Aorta (tissue), 5 donors: Measurements from ENCODE around the gene STON2. TPM values are rescaled to one million over a fixed set of nuclear protein-coding genes. Genes with fewer than 3 reads are reported as not detected.

Source experiments
- ATAC-seq: fragments of 200-7000 bp; cut with Tn5 transposase; one replicate; pipeline ENCODE4 v1.9.1; 2022; ENCODE audit warnings: moderate library complexity; ENCODE audit not compliant: low FRiP score
- DNase-seq, 2 donors: peaks; one replicate each; pipeline ENCODE4 v3.0.0-alpha.2; 2020
- H3K27ac ChIP-seq, 2 donors: one replicate each; pipeline ENCODE4 v1.5.1; 2013; ENCODE audit warnings: low read length in 2 of 2, mild to moderate bottlenecking in 2 of 2, moderate library complexity in 2 of 2, control low read depth in 1 of 2, inconsistent platforms in 1 of 2, low read depth in 1 of 2
- H3K27me3 ChIP-seq, 2 donors: one replicate each; pipeline ENCODE4 v1.6.1; 2013; ENCODE audit warnings: control low read depth in 1 of 2, low read length in 1 of 2, mild to moderate bottlenecking in 1 of 2, moderate library complexity in 1 of 2; ENCODE audit not compliant: insufficient read depth in 2 of 2, control insufficient read depth in 1 of 2
- H3K36me3 ChIP-seq, 2 donors: one replicate each; pipeline ENCODE4 v1.6.1; 2013; ENCODE audit warnings: control low read depth in 1 of 2, low read length in 1 of 2, mild to moderate bottlenecking in 1 of 2; ENCODE audit not compliant: insufficient read depth in 2 of 2, control insufficient read depth in 1 of 2
- H3K4me1 ChIP-seq, 2 donors: one replicate each; pipeline ENCODE4 v1.6.1; 2013; ENCODE audit warnings: low read length in 2 of 2, control low read depth in 1 of 2, mild to moderate bottlenecking in 1 of 2, moderate library complexity in 1 of 2; ENCODE audit not compliant: insufficient read depth in 2 of 2, control insufficient read depth in 1 of 2
- H3K4me3 ChIP-seq, 2 donors: one replicate each; pipeline ENCODE4 v1.5.1; 2013; ENCODE audit warnings: low read length in 2 of 2, control low read depth in 1 of 2, mild to moderate bottlenecking in 1 of 2
- H3K9me3 ChIP-seq: one replicate; pipeline ENCODE4 v1.6.1; 2013; ENCODE audit warnings: mild to moderate bottlenecking, low read length; ENCODE audit not compliant: control insufficient read depth
- WGBS, 2 donors: extraction: QIAGEN DNeasy Blood & Tissue Kit; methylation state at CpG; one replicate each; pipeline ENCODE4 v1.1.7; 2013; 5-methylcytosine and 5-hydroxymethylcytosine counted together
- intact Hi-C, 2 donors: fragments of 100-400 bp; cut with DNase I; formaldehyde crosslinking; loops; one replicate each; pipeline versions ENCODE4 v1.14.2 to v1.15.0; 2022
- polyA plus RNA-seq, 2 donors: library from polyadenylated mRNA; stranded (reverse); fragments of 200-250 nt; gene quantifications; one replicate each; pipeline ENCODE4 v1.2.3, GENCODE V29; 2013
- total RNA-seq, 2 donors: library from RNA; stranded (reverse); fragmentation: NEBNext Ultra II Directional; extraction: Animal tissue kit (Norgen Biotek cat#: 25700); gene quantifications; one replicate each; pipeline ENCODE4 v1.2.1, GENCODE V29; 2021
- donor health status: healthy with polysubstance abuse.
- donor health status: Bipolar disorder and iron deficiency.
- donor health status: DM: no; HTN: no; CAD: no.
- donor health status: DM: no; HTN: no; CAD: no.
- donor health status: DM: yes; HTN: yes; CAD: no.

The STON2 gene
- total and polyA plus RNA-seq, 4 donors, result 0.03 to 20.5 (median 6.3) TPM

DNA sequence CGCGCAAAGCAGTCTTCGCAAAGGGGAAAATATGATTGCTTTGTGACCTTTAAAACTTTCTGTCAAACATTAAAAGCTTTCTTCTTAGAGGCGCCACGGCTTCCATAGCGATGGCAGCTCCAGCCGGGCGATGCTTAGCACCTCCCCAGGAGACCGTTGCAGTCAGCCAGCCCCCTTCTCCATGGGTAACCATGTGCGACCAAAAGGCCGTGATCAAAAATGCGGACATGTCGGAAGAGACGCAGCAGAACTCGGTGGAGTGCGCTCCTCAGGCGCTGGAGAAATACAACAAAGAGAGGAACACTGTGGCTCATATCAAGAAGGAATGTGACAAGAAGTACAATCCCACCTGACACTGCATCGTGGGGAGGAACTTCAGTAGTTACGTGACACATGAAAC is 12.7 kb upstream of the STON2 start:
- H3K4me3 ChIP-seq, result no peak overlapping the region
- H3K27me3 ChIP-seq, result no peaks in the 10 kb centered on the region
- DNase-seq (no peak), ATAC-seq (no peak)
- no peak overlapping the region for H3K27ac ChIP-seq
- WGBS, 2 donors, result 69 to 73% methylated on average over 19 of the region's 19 CpGs
- intact Hi-C loops, result no loop called here
- H3K9me3 ChIP-seq, result peaks cover 5% of the 10 kb centered on the region
- H3K36me3 ChIP-seq, result no peaks in the 10 kb centered on the region
- no peaks in the 10 kb centered on the region for H3K4me1 ChIP-seq

DNA sequence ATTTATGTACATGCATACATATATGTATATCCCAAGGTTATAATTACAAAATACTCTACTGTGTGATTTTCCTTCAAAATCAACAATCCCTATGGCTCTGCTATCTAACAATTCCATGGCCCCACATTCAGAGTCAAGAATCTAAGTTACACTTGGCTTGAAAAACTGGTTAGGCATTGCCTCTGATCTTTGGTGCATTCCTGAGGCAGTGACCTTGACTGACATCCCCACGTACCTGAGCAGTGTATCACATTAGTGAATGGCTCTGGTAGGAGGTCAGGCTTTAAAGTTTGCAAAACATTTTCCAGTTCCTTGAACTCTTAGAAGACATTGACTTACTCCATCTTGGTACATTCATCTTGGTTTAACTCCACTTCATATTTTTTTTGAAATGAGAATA is 8.5 kb upstream of the STON2 start:
- Histone ChIP-seq H3K36me3 (no peaks in the 10 kb centered on the region), H3K27ac (no peak overlapping the region), H3K4me3 (no peak overlapping the region), H3K9me3 (peaks cover 7% of the 10 kb centered on the region), H3K27me3 (no peaks in the 10 kb centered on the region), H3K4me1 (no peaks in the 10 kb centered on the region)
- 60 to 73% methylated on average over 1 of the region's 1 CpG for WGBS, 2 donors
- intact Hi-C loops, result no loop called here
- ATAC-seq (no peak), DNase-seq (no peak)

DNA sequence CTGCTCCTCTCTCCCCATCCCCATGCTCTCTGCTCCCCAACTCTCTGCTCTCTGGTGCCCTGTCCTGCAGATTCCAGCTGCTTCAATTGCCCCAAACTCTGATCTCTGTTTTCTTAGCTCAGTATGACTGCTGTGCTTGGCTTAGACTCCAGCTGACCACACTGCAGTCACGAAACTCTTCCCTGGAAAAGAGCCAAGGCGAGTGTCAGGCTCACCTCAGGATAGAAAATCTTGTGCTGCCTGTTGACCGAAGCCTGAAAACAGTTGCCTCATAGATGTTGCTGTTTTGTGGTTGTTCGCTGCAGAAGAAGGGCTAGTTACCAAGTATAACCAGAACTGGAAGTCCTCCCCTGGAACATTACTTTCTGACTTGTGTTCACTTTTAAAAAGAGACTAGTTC is 6.7 kb upstream of the STON2 start:
- ATAC-seq (no peak), DNase-seq (no peak)
- no peaks in the 10 kb centered on the region for H3K4me1 ChIP-seq
- H3K9me3 ChIP-seq, result peaks cover 6% of the 10 kb centered on the region
- no peaks in the 10 kb centered on the region for H3K27me3 ChIP-seq
- WGBS, 2 donors, result 50 to 55% methylated on average over 4 of the region's 4 CpGs
- H3K27ac ChIP-seq, result no peak overlapping the region
- H3K4me3 ChIP-seq, result no peak overlapping the region
- intact Hi-C loops, result no loop called here
- H3K36me3 ChIP-seq, result no peaks in the 10 kb centered on the region

DNA sequence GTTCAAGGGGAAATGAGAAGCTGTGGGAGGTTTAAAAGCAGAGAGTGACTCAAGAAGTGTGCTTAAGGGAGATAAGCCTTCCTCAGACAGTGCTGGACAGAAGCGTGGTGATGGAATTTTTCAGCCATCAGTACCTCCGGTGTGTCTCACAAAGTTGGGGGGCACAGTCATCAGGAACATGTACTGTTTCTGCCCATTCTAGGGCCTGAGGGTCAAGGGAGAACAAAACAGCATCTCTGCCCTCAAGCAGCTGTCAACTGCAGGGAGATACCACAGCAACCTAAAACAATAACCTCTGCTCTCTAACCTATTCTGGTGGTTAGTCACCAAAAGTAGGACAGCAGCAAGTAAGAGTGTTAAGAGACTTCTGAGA is 2.0 kb upstream of the STON2 start:
- Histone ChIP-seq H3K4me1 (no peaks in the 10 kb centered on the region), H3K36me3 (no peaks in the 10 kb centered on the region), H3K27me3 (peaks cover 0 to 2% of the 10 kb centered on the region in 2 donors), H3K9me3 (peaks cover 6% of the 10 kb centered on the region), H3K27ac (no peak overlapping the region), H3K4me3 (no peak overlapping the region)
- ATAC-seq (no peak), DNase-seq (no peak)
- intact Hi-C loops, result no loop called here
- 78 to 87% methylated on average over 2 of the region's 2 CpGs for WGBS, 2 donors

DNA sequence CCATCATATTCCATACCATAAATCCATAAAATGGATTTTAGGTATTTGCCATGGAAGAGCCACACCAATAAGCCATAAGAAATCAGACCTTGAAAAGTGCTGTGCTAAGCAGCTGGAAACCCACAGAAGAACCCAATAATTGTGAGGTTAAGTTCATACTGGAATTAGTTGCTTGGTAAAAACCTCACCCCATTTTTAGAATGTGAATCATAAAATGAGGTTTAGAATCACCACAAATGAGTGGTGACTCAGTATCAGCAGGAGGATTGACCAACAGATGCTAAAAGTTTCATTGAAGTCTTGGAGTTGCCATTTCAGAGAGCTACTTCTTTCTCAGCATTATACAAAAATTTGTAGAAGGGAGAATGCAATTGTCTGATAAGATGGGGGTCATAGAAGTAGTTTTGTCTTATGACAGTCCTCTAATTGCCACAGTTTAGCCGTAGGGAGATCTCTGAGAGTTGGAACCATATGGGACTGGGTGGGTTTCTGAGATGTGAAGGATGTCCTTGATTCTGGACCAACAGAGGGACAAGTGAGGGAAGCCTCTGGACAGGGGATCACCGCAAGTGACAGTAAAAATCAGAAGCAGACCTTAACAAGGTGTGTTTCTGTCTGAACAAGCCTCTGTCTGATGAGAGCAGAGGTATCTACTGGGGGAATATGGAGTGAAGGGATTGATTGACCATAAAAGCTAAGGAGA is 1.4 kb upstream of the STON2 start:
- Histone ChIP-seq H3K4me1 (no peaks in the 10 kb centered on the region), H3K27me3 (peaks cover 0 to 2% of the 10 kb centered on the region in 2 donors), H3K27ac (no peak overlapping the region), H3K36me3 (no peaks in the 10 kb centered on the region), H3K9me3 (peaks cover 6% of the 10 kb centered on the region), H3K4me3 (no peak overlapping the region)
- WGBS, 2 donors, result 86 to 87% methylated on average over 2 of the region's 2 CpGs
- DNase-seq (no peak), ATAC-seq (peak; percentile 59)
- intact Hi-C loops, result no loop called here

DNA sequence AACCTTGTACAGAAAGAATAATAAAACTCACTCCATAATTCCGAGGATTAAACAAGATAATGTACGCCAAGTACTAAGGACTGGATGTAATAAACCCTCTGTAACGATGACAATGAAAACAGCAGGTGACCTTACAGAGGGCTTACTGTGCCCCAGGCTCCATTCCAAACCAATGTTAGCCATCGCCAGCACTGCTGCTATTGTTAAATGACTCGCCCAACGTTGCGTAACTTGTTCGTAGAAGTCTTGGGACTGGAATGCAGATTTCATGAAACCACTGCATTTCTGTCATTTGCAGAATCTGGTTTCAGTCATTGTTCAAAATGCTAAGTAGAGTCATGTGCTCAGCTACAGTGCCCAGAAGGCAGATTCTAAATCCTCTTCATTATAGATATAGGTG is 728 bp upstream of the STON2 start:
- Histone ChIP-seq H3K4me3 (no peak overlapping the region), H3K27me3 (peaks cover 0 to 2% of the 10 kb centered on the region in 2 donors), H3K27ac (no peak overlapping the region), H3K9me3 (peaks cover 6% of the 10 kb centered on the region), H3K36me3 (no peaks in the 10 kb centered on the region), H3K4me1 (no peaks in the 10 kb centered on the region)
- intact Hi-C loops, result no loop called here
- DNase-seq, result peak; percentile 77 to 81
- WGBS, 2 donors, result 72 to 76% methylated on average over 8 of the region's 8 CpGs
- ATAC-seq, result peak; percentile 80

DNA sequence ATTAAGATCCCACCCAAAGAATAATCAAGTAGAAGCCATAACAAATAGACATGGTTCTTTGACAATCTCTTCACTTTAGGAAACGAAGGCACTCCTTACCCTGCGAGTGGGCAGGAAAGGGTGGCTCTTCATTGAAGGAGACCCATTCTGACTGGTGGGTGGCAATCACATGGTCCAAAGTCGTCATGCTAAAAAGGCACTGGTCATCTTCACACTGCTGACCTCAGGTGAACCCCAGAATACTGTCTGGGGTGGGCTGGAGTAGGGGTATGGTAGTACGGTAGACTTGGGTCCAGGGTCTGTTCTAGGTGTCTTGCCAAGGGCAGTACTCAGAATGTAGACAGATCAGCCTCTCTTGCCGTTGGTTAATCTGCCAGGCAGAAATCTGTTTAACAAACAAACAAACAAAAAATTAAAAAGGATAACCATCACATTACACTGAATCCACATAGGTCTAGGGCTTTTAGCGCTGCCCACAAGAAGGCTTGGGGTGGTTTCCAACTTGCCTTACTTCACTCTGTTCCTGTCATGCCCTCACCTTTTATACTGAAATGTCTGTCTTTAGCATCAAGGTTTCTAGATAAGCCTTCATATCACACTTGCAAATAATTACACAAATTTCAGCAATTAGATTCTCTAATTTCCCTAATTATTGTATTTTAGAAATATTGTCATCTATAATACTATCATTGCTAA is 1.8 kb downstream of the STON2 start:
- intact Hi-C loops, result no loop called here
- no peak overlapping the region for H3K4me3 ChIP-seq
- ATAC-seq, result no peak
- H3K27me3 ChIP-seq, result peaks cover 0 to 2% of the 10 kb centered on the region in 2 donors
- no peak for DNase-seq
- H3K4me1 ChIP-seq, result no peaks in the 10 kb centered on the region
- peaks cover 3% of the 10 kb centered on the region for H3K9me3 ChIP-seq
- H3K36me3 ChIP-seq, result no peaks in the 10 kb centered on the region
- 82 to 85% methylated on average over 6 of the region's 6 CpGs for WGBS, 2 donors
- no peak overlapping the region for H3K27ac ChIP-seq

DNA sequence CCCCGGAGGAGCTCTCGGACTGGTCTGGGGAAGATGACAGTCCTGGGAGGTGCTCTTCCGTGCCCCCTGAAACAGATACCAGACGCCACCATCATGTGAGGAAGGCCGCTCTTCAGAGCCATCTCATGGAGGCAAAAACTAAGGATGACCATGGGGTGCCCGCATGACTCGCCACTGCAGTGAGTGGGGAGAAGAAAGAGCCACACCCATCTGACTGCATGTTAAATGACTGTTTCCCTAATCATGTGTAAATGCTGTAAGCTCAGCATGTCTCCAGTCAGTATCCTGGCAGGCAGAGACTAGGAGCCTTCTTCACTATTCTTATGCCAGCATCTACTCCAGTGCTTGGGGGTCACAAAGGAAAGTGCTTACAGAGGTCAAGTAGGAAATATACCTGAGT is 4.0 kb downstream of the STON2 start:
- WGBS, 2 donors, result 92% methylated on average over 7 of the region's 7 CpGs
- intact Hi-C loops, result no loop called here
- H3K27ac ChIP-seq, result no peak overlapping the region
- peaks cover 0 to 2% of the 10 kb centered on the region in 2 donors for H3K27me3 ChIP-seq
- ATAC-seq (no peak), DNase-seq (no peak)
- no peaks in the 10 kb centered on the region for H3K36me3 ChIP-seq
- no peaks in the 10 kb centered on the region for H3K4me1 ChIP-seq
- peaks cover 2% of the 10 kb centered on the region for H3K9me3 ChIP-seq
- no peak overlapping the region for H3K4me3 ChIP-seq

DNA sequence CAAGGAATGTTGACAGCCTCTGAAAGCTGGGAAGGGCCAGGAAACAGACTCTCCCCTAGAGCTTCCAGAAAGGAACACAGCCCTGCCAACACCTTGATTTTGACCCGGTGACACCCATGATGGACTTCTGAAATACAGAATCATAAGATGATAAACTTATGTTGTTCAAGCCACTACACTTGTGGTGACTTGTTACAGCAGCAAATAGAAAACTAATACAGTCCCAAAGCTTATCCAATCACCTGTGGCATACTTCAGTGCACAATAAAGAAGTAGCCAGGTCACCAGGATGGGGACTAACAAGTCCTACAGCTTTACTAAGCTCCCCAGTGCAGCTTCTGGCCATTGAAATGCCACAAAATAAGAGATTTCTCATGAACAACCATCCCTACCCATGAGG is 5.4 kb downstream of the STON2 start:
- Histone ChIP-seq H3K4me1 (no peaks in the 10 kb centered on the region), H3K36me3 (no peaks in the 10 kb centered on the region), H3K27me3 (peaks cover 0 to 2% of the 10 kb centered on the region in 2 donors), H3K27ac (no peak overlapping the region), H3K4me3 (no peak overlapping the region), H3K9me3 (peaks cover 2% of the 10 kb centered on the region)
- 79 to 94% methylated on average over 1 of the region's 1 CpG for WGBS, 2 donors
- intact Hi-C loops, result no loop called here
- no peak for DNase-seq
- ATAC-seq, result no peak
